ENCODE data around the gene C10orf62.

The C10orf62 gene

DNA sequence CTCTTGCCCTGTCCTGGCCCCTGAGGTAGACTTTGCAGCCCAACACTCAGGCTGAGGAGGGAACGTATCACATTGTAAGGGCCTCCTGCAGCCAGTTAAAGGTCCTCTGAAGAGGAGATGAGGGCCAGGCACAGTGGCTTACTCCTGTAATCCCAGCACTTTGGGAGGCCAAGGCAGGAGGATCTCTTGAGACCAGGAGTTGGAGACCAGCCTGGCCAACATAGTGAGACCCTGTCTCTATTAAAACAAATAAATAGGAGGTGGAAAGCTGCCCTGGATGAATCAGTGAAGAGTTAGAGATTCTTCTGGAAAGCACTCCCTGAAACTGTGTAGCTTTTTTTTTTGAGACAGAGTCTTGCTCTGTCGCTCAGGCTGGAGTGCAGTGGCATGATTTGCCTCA is 2.3 kb upstream of the C10orf62 start:
- DNase-seq, result no peak

DNA sequence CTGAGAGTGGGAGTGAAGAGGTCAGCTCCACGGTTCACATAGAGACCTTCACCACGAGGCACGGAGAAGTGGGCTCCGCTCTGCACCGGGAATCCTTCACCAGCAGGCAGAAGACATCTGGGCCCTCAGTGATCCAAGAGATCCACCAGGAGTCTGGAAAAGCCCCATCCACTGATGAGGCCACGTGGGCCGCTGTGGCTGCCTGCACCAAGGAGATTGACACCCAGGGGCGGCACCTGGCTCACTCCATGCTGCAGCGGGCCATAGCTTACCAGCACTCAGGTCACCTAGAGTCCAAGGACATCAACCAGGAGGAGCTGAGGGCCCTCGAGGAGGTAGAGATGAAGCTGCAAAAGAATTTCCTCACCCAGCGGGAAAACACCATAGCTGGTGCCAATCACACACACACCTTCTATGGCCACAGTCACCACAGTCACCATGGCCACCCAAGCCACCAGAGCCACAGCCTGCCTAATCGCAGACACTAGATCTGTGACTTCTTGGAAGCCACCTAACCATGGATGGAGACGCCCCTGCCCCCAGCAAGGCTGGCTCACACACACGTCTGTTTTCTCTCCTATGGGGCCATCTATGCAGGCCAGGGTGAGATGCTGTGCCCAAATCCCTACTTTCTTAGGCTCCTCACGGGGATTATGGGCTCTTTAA is 694 bp downstream of the C10orf62 start:
- no peak for DNase-seq

DNA sequence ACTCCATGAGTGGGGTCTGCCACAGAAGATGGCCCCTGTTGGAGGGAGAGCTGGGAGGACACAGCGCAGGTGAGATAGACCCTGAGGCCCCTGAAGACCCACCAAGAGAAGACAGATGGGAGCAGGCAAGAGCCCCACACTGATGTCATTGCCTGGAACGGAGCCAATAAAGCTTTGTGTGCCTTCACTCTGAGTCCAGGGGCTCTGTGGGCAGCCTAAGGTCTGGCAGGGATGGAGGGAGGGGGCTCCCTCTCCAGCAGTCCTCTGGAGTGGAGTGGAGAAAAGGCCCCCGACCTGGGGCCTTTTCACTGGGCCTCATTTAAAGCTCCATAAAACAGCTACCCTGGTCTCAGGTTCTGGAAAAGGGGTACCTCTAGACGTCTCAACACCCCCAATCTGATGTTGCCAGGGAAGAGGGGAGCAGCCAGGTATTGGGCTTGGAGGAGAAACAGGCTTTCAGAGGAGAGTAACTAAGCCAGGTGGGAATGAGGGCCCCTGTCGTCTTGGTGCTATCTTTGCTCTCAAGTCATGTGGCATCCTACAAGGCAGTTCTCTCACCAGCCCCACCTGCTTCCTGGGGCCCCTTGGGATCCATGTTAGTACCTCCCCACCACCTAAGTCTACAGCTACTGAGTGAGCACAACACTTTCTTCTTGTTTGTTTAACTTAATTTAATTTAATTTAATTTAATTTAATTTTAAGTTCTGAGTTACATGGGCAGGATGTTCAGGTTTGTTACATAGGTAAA is 1.4 kb downstream of the C10orf62 start:
- DNase-seq, result no peak

DNA sequence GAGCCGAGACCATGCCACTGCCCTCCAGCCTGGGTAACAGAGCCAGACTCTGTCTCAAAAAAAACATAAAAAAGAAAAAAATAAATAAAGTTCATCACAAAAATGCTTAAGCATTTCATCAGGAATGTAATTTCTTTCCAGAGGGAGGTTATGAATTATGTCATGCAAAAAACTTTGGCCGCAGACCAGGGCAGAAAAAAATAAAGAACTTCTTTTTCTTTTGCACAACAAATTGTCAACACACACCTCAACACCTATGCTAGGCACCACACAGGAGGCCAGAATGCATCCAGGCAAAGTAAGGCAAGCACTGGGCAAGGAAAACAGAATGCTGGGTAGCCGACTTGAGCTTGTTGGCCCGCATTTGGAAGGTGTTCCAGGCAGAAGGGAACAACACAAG is 3.9 kb downstream of the C10orf62 start:
- no peak for DNase-seq

DNA sequence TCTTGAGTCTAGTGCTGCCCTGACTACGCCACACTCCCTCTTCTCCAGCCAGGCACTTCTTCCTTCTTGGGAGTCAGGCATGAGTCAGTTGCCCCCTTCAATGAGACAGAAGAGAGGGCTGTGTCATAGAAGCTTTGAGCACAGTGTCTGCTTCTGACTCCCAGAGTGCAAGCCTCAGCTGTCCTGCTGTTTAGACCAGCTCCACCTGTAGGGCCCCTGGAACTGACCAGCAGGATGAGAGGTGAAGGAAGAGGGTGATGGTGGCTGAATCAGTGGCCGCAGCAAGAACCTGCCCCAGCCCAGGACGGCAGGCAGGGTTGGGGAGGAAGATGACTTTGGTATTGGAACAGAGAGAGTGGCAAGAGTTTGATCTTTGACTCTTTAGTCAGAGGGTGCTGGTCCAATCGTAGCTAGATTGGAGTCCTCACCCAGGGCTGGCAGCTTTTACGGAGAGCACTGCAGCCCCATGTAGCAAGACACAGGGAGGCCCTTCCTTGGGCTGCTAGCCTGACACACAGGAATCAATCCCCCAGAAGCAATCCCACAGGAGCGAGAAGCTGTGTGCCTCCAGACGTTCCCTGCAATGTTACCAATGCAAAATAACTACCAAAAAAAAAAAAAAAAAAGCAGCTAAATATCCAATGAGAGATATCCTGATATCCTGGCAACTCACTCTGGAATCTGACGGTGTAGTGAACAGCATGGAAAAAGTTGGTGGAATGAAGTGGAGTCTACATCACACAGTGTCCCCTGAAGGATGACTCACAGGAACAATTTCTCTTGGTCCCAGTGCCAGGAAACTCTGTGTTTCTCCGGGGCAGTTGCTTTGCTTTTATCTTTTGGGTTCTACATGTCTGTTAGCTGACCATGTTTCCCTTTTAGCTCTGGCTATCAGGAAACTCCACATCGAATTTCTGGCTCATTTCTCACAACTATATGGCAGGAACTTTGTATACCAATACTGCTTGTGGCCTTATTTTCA is 6.9 kb downstream of the C10orf62 start:
- DNase-seq, result peak; percentile 8

DNA sequence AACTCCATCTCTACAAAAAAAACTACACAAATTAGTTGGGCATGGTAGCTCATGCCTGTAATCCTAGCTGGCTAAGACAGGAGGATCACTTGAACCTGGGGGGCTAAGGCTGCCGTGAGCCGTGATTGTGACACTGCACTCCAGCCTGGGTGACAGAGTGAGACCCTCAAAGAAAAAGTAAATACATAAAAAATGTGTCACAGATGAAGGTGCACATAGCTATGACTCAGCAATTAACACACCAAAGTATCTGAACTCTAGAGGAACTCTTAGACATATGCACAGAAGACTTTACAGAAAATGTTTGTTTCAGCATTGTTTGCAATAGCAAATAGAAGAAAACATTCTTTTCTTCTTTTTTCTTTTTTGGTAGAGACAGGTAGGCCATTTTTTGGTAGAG is 8.3 kb downstream of the C10orf62 start:
- no peak for DNase-seq

DNA sequence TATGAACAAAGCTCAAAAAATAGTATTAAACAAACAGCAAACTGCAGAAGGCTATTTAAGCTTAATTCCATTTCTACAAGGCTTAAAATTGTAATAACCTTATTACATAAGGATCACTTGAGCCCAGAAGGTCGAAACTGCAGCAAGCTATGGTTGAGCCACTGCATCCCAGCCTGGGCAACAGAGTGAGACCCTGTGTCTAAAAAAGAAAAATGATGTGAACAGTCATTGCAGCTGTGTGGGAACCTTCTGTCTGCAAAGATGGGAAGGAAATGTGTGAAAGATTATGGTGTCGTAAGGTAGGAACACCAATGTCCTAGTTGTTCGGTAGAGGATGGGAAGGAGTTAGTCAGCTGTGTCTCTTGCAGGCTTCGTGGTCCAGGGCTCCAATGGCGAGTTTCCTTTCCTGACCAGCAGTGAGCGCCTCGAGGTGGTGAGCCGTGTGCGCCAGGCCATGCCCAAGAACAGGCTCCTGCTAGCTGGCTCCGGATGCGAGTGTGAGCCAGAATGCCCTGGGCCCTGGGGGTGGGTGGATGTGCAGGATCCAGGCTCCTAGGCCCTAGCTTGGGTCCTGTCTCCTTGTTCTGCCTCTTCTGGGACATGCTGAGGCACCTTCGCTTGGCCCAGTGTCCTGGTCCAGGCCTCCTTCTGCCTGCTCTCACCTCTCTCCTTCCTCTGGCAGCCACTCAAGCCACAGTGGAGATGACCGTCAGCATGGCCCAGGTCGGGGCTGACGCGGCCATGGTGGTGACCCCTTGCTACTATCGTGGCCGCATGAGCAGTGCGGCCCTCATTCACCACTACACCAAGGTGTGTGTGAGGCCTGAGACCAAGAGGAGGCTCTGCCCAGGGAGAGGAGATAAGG is 9.1 kb downstream of the C10orf62 start:
- no peak for DNase-seq

DNA sequence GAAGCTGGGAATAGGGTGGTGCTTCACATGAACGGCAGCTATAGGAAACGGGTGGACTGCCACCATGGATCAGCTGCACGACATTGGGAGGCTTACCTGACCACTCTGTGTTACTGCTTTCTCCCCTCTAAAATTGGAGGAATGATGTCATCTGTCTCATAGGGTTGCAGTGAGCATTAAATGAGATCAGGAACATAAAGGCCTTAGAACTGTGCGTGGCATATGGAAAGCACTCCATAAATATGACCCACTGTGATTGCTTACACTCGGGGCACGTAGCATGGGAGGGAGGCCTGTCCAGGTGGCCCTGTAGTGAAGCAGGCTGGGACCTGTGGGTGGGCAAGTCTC is 9.7 kb downstream of the C10orf62 start:
- no peak for DNase-seq

DNA sequence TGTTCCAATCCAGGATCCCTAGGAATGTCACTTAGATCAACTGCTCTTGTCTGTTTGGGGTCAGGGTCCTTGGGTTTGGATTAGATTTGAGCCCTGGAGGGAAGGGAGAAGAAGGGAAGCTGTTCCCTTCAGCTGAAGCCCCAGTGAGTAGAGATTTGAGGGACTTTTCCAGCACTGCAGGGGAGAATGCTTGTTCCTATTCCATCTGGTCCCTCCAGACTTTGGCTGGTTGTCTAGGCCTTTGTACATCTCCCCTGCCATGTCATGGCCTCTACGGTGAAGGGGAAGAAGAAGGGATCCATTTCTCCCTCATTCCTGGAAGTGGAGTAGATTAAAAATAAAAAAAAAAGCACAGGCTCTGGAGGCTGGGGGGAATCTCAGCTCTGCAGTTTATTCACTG is 11.1 kb downstream of the C10orf62 start:
- DNase-seq, result no peak

DNA sequence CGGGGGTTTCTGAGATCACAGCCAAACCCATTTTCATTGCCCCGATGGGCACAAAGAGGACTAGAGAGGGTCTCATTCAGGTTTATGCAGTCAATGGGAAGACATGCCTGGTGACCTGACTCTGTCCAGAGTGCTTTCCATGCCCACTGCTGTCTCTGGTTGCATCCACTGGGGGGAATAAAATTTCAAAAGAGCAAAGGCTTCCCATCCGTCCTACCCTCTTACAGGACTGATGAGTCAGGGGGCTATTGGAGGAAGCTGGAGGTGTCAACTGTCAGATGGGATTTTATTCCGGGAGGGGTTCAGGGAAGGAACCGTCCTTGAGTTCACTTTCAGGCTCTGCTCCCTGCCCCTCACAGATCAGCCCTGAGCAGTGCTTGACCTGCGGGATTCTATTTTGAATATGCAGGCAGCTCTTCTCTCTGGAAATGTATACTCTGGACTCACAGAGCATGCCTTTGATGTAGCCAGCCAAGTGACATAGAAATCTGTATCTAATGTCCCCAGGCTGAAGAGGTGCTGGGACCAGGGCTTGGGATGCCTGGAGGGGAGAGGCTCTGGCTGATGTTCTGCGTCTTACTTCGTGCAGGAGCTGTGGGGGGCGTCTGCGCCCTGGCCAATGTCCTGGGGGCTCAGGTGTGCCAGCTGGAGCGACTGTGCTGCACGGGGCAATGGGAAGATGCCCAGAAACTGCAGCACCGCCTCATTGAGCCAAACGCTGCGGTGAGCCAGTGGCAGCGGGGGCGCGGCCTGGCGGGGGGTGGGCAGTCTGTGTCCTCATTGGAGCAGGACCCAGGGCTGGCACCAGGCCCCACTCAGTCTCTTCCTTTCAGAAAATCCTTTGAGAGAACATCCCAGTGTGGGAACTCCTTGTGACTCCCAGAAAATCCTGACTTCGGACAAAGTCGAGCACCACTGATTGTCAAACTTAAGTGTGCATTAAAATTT is 12.0 kb downstream of the C10orf62 start:
- no peak for DNase-seq

DNA sequence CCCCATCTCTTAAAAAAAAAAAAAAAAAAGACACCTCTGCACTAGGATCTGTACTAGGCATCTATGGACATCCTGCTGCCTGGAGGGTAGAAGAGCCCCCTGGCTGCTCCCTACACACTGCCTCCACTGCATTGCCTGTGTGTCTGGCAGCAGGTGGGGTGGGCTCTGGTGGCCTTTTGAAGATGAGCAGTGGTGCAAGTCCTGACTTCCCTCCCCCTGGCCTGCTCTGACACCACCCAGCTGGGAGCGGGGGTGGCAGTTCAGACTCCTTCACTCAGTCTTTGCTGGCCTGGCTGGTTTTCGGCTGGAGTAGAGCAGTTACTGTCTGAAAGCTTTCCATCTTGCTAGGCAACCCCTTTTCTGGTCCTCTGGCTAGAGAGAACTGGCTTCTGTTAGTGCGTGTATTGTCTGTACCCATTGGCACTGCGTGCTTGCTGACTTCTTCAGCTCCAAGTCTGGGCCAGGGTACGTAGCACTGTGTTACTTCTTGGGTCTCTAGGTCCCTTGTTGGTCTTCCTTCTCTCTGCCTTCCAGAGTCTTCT is 17.6 kb downstream of the C10orf62 start:
- DNase-seq, result no peak

DNA sequence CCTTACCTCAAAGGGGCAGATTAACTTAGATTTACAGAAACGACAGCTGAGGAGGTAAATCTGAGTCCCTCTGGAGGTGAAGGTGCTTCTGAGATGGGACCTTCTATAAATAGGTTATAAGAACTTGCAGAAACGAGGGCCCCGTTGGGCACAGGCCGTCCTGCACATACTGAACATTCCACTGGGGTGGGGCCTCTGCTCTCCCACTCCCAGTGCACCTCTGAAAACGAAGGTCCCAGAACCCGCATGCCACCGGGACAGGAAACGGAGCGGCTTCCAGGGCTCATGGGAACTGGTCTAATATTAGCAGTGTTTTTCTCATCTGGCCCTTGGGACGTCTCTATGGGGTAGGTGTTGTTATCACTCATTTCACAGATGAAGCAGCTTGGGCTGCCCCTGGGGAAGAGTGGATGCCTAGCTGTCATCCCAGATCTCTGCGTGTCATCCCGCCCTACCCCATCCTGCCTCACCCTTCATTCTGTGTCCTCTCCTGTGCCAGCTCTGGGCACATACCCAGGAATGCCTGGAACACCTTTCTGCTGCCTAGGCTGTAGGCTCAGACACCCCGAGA is 19.6 kb downstream of the C10orf62 start:
- no peak for DNase-seq

DNA sequence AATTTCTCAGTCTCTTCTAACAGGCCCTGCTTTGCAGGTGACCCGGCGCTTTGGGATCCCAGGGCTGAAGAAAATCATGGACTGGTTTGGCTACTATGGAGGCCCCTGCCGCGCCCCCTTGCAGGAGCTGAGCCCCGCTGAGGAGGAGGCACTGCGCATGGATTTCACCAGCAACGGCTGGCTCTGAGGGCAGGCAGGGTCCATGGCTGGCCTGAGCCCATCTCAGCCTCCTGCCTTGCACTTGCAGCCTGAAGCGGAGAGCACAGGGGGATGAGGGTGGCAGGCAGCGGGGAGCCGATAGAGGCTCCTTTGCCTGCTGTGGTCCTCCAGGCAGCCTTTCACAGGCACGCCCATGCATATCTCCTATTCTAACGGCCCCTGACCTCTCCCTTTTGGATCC is 22.0 kb downstream of the C10orf62 start:
- DNase-seq, result no peak

DNA sequence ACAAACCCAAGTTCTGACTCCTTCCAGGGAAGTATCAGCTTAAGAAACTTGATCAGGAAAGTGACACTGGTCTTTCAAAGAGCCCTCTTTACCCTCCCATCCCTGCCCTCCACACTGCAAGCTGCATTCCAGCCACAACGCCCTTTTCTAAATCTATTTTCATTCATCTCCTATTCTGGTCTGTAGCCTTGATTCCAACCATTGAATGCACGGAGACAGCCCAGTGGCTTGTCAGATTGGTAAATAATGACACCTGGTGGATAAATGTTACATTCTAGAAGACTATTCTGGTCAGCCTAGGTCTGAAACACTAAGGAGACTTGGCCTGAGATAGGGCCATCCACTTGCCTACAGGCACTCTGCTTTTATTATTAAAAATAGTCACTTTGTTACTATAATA is 22.9 kb downstream of the C10orf62 start:
- DNase-seq, result peak; percentile 16

DNA sequence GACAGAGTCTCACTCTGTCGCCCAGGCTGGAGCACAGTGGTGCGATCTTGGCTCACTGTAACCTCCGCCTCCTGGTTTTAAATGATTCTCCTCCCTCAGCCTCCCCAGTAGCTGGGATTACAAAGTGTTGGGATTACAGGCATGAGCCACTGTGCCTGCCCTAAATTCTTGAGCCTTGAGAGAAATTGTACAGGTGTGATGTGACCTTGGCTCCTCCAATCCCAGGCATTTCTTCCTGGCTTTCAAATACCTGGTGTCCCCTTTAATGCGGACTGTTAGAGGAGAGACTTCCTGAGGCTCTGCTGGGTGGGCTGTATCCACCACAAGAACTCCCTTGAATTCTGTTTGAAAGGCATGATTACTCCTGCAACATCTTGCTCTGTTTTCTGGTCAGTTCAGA is 28.8 kb downstream of the C10orf62 start:
- DNase-seq, result no peak

DNA sequence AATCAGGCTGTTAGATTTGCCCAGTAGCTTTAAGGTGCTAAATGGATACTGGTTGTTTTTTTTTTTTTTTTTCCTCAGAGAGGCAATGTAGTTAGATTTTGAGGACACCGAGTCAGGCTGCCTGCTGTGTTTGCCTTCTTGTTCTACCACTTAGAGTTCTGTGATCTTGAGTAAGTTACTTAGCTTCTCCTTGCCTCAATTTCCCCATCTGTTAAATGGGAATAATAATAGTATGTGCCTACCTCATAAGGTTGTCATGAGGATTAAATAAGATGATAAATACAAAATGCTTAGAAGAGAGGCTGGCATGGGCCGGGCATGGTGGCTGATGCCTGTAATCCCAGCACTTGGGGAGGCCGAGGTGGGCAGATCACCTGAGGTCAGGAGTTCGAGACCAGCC is 29.2 kb downstream of the C10orf62 start:
- DNase-seq, result no peak

DNA sequence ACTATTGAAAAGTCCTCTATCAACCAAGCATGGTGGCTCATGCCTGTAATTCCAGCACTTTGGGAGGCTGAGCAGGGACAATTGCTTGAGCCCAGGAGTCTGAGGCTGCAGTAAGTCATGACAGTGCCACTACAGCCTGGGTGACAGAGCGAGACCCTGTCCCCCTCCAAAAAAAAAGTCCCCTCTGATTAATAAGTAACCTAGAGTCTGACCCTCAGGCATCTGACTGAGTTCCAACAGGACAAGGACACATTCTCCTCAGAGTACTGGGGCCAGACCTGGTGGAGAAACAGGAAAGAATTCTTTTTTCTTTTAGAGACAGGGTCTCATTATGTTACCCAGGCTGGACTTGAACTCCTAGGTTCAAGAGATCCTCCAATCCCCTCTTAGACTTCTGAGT is 33.8 kb downstream of the C10orf62 start:
- no peak for DNase-seq

DNA sequence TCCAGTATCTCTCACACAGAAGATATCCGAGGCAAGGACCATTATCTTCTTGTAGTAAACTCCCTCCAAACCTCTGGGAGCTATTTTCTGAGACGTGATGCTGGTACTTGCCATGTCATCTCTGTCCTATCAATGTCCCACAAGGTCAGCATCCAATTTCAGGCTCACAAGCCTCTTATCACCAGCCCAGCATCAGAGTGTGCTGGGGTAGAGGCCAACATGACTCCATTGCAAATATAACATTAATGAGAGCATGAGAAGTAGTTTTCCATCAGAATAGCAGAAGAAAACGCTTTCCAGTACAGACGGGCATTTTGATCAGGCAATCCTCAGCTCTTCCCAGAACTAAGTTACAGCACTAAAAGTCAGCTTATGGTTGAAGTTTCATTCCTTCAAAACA is 38.2 kb downstream of the C10orf62 start:
- no peak for DNase-seq

DNA sequence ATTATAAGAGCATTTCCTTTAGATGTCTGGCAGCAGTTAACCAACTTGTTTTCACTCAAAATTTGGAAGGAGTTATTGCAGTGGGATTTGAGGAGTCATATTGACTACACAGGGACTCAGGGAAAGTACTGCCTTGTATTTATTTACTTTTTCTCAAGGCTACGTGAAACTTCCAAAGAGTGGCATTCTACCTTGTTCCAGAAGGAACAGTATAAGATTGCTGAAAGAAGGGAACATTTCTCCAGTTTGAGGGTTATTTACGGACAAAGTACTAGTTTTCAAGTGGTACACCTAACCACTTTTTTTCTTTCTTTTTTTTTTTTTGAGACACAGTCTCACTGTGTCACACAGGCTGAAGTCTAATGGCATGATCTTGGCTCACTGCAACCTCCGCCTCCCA is 38.7 kb downstream of the C10orf62 start:
- DNase-seq, result no peak

DNA sequence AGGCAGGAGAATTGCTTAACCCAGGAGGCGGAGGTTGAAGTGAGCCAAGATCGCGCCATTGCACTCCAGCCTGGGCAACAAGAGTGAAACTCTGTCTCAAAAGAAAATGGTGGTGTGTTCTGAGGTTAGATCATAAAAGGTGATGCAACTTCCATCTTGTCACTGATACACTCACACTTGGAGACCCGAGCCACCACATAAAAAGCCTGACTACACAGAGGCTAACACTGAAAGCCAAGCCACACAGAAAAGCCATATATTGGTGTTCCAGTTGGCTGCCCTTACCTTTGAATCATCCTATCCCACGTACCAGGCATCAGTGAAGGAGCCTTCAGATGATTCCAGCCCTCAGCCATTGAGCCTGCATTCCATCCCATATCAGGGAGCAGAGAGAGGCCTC is 39.8 kb downstream of the C10orf62 start:
- DNase-seq, result no peak

DNA sequence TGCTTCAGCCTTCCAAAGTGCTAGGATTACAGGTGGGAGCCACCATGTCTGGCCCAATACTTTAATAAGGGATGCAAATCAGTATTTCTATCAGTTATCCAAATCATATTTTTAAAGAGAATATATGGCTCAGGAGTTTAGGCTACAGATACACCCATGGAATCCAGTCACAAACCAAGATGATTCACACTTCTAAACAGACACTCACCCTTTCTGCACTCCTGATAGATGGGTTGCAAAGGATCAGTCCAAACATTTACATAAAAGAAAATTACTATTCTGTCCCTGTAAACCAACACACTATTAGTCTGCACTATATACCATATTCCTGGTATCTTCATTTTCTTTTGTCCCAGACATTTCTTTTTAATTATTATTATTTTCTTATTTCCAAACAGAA is 41.6 kb downstream of the C10orf62 start:
- no peak for DNase-seq

Measured in inflammatory macrophage treated with lipopolysaccharide for 4 hours (primary cell).